HepG2 (cell line): ENCODE data around the gene SLC39A2. TPM values are rescaled to one million over a fixed set of nuclear protein-coding genes. Genes with fewer than 3 reads are reported as not detected.

Experiments used
- ASH2L ChIP-seq: fragments of 300-600, 200-600 bp; sonication (generic); IDR thresholded peaks from 2 replicates; pipeline ENCODE4 v1.7.0; 2017; ENCODE audit warnings: low read depth, mild to moderate bottlenecking, moderate library complexity, mixed read lengths, low read length; ENCODE audit not compliant: insufficient read length
- FIP1L1 ChIP-seq: fragments of 200-400 bp; formaldehyde crosslinking; IDR thresholded peaks from 2 replicates; pipeline ENCODE4 v1.6.1; 2018; ENCODE audit warnings: low read depth, mild to moderate bottlenecking, low read length, moderate library complexity, borderline replicate concordance; ENCODE audit not compliant: insufficient read depth
- HNF1A ChIP-seq, 2 experiments: sonication (generic) in 1 of 2; formaldehyde crosslinking in 1 of 2; IDR thresholded peaks; 2 replicates each; pipeline versions ENCODE4 v1.4.0 to v1.6.1; 2016 to 2020; ENCODE audit warnings: borderline replicate concordance in 1 of 2, low read depth in 1 of 2, mild to moderate bottlenecking in 1 of 2, missing genetic modification reagents in 1 of 2
- HNF4G ChIP-seq, 2 experiments: sonication (generic) in 1 of 2; formaldehyde crosslinking in 1 of 2; IDR thresholded peaks; 2 replicates each; pipeline versions ENCODE4 v1.4.0 to v1.6.1; 2011 to 2020; ENCODE audit warnings: borderline replicate concordance in 2 of 2, low read depth in 2 of 2, mild to moderate bottlenecking in 2 of 2, low read length in 1 of 2, missing genetic modification reagents in 1 of 2, moderate library complexity in 1 of 2
- HNRNPL ChIP-seq: fragments of 200-400 bp; formaldehyde crosslinking; IDR thresholded peaks from 2 replicates; pipeline ENCODE4 v1.6.1; 2017; ENCODE audit warnings: mild to moderate bottlenecking, low read depth, low read length
- KDM1A ChIP-seq: IDR thresholded peaks from 2 replicates; pipeline ENCODE4 v1.6.1; 2016; ENCODE audit warnings: missing compliant biosample characterization
- REL ChIP-seq: sonication (generic); formaldehyde crosslinking; conservative IDR thresholded peaks from 2 replicates; pipeline ENCODE4 v1.8.0; 2022; ENCODE audit warnings: mild to moderate bottlenecking, missing genetic modification reagents, moderate library complexity
- SRF ChIP-seq: IDR thresholded peaks from 2 replicates; pipeline ENCODE4 v1.6.1; 2011; ENCODE audit warnings: mild to moderate bottlenecking, low read depth, low read length, moderate library complexity
- TCF7L2 ChIP-seq: IDR thresholded peaks from 2 replicates; pipeline ENCODE4 v1.6.1; 2011; ENCODE audit warnings: mild to moderate bottlenecking, low read depth, low read length, moderate library complexity
- TFE3 ChIP-seq: IDR thresholded peaks from 2 replicates; pipeline ENCODE4 v1.6.1; 2016
- ZFP36L2 ChIP-seq: sonication (generic); formaldehyde crosslinking; IDR thresholded peaks from 2 replicates; pipeline ENCODE4 v1.4.0; 2020; ENCODE audit warnings: missing genetic modification reagents
- ZMYM4 ChIP-seq: sonication (generic); formaldehyde crosslinking; IDR thresholded peaks from 2 replicates; pipeline ENCODE4 v1.8.1; 2023; ENCODE audit warnings: mild to moderate bottlenecking, missing genetic modification reagents
- ZNF207 ChIP-seq: fragments of 450-650 bp; IDR thresholded peaks from 2 replicates; pipeline ENCODE4 v1.6.1; 2016; ENCODE audit warnings: antibody characterized with exemption, borderline replicate concordance
- ZNF496 ChIP-seq: sonication (generic); formaldehyde crosslinking; IDR thresholded peaks from 2 replicates; pipeline ENCODE4 v1.8.1; 2023; ENCODE audit warnings: mild to moderate bottlenecking, moderate library complexity, missing genetic modification reagents; ENCODE audit not compliant: insufficient replicate concordance
- ZNF549 ChIP-seq: sonication (generic); formaldehyde crosslinking; IDR thresholded peaks from 2 replicates; pipeline ENCODE4 v1.5.0; 2020; ENCODE audit warnings: missing genetic modification reagents
- polyA plus RNA-seq, 8 experiments: library from polyadenylated mRNA; depleted of rRNA in 3 of 8; stranded (reverse) in 7 of 8; unstranded in 1 of 8; fragments of >200 nt; fragmentation: Illumina TruSeq in 4 of 8; extraction: Trizol in 4 of 8; gene quantifications; 2 replicates each; pipeline versions ENCODE4 v1.2.1 to v1.2.3, GENCODE V29; 2011 to 2016; ENCODE audit warnings: low read depth in 4 of 8, missing spikeins in 1 of 8, mixed read lengths in 1 of 8; ENCODE audit not compliant: insufficient read depth in 1 of 8
- total RNA-seq, 5 experiments: library from RNA; depleted of rRNA; stranded (reverse); fragments of >200 nt; fragmentation: Illumina TruSeq; extraction: Trizol; gene quantifications; 2 replicates each; pipeline ENCODE4 v1.2.3, GENCODE V29; 2016; ENCODE audit warnings: low read depth in 1 of 5
- TF ChIP-seq, protein P1 (sequence below): sonication (generic); formaldehyde crosslinking; IDR thresholded peaks from 2 replicates; pipeline ENCODE4 v1.4.0; 2020; ENCODE audit warnings: missing genetic modification reagents
- TF ChIP-seq, protein P2 (sequence below): fragments of 450-650 bp; IDR thresholded peaks from 2 replicates; pipeline ENCODE4 v1.6.1; 2016
- TF ChIP-seq, protein P3 (sequence below): sonication (generic); formaldehyde crosslinking; IDR thresholded peaks from 2 replicates; pipeline ENCODE4 v1.8.1; 2023; ENCODE audit warnings: mild to moderate bottlenecking, missing genetic modification reagents, borderline replicate concordance

SLC39A2 gene
- total and polyA plus RNA-seq, 2 of the 13 experiments (the other 11 are each of a cell fraction or from before 2014, with no cell fraction given): 0.08 to 0.11 TPM

- TF ChIP-seq KDM1A (CRISPR knock-in tag) (no peak), FIP1L1 (no peak), ZNF207 (no peak), HNRNPL (no peak), REL (CRISPR knock-in tag) (no peak), TFE3 (no peak), HNF4G (IDR thresholded peaks at IDR 0.05; ENCODE audit: borderline replicate concordance, low read depth, low read length) (no peak), HNF4G (CRISPR knock-in tag; IDR thresholded peaks at IDR 0.05; ENCODE audit: borderline replicate concordance, low read depth) (no peak), ASH2L (no peak), TCF7L2 (no peak), ZFP36L2 (no peak), HNF1A (IDR thresholded peaks at IDR 0.05; ENCODE audit: low read depth) (no peak), HNF1A (CRISPR knock-in tag; IDR thresholded peaks at IDR 0.05; ENCODE audit: borderline replicate concordance) (no peak), SRF (no peak), ZMYM4 (CRISPR knock-in tag) (peak; percentile 24; the same call in 1 of the 2 replicates), ZNF549 (CRISPR knock-in tag) (no peak), ZNF496 (CRISPR knock-in tag) (no peak)
- TF ChIP-seq, protein P1, sequence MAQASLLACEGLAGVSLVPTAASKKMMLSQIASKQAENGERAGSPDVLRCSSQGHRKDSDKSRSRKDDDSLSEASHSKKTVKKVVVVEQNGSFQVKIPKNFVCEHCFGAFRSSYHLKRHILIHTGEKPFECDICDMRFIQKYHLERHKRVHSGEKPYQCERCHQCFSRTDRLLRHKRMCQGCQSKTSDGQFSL (CRISPR knock-in tag): no peak
- TF ChIP-seq, protein P2, sequence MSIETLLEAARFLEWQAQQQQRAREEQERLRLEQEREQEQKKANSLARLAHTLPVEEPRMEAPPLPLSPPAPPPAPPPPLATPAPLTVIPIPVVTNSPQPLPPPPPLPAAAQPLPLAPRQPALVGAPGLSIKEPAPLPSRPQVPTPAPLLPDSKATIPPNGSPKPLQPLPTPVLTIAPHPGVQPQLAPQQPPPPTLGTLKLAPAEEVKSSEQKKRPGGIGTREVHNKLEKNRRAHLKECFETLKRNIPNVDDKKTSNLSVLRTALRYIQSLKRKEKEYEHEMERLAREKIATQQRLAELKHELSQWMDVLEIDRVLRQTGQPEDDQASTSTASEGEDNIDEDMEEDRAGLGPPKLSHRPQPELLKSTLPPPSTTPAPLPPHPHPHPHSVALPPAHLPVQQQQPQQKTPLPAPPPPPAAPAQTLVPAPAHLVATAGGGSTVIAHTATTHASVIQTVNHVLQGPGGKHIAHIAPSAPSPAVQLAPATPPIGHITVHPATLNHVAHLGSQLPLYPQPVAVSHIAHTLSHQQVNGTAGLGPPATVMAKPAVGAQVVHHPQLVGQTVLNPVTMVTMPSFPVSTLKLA: no peak
- TF ChIP-seq, protein P3, sequence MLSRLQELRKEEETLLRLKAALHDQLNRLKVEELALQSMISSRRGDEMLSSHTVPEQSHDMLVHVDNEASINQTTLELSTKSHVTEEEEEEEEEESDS (CRISPR knock-in tag): no peak
Measured at GRCh38 chr14:21038441-21039422, 39.6 kb downstream of the SLC39A2 start (continued).
